Endometrium (tissue), 2 donors: ENCODE results near the gene ADNP2.
"Not testable (repeated sequence)": the region's sequence is repeated elsewhere in the genome, so short reads cannot be mapped to it uniquely, and the experiment has no call there.

ENCODE experiments used
- FAIRE-seq: peaks from 2 replicates; lab custom pipeline; 2012; peaks lifted over from hg19 to GRCh38; lab: Jason Lieb, UNC
- donor health status: control.
- donor health status: control.

The ADNP2 gene

GRCh38 chr18:80145196-80145804 is 36.2 kb downstream of the ADNP2 start:
- FAIRE-seq: no peak

- FAIRE-seq: no peak
These were observed 38.0 kb downstream of the ADNP2 start for GRCh38 chr18:80147037-80147417.

- FAIRE-seq: peak; percentile 39
These were observed 38.6 kb downstream of the ADNP2 start for GRCh38 chr18:80147418-80148325.

DNA sequence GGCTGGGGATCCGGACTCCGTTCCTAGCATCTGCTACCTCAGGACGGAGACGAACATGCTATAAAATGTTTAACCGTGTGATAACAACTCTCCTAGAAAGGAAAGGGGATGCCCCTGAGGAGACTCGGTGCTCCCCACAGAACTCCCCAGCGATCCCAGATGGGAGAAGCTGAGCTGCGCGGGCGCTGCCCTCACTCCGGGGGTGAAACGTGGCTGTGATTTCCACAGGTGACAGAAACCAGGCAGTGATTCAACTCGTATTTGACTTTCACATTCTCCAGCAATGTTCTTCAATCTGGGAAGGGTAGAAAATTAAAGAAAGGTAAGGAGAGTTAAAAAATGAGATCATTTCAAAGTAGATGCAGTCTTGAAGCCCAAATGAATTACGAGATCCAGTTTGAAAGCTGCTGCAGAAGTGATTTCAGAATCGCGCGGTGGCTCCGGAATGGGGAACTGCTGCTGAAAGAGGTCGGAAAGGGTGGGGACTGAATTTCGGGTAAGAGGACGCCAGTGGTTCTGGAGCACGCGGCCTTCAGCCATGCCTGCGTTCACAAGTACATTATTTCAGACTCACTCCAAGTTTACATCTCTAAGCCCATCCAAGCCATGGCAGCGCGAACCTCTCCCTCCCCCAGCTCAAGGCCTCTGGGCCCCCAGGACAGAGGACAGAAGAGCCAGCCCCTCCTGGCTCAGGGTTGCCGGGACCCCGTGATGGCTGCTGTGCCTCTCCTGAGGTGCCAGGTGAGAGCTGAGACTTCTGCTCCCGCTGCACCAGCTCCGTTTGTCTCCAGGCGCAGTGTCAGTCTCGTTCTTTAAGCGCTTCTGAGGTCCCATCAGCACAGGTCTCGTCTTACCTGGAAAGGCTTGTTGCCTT is 39.5 kb downstream of the ADNP2 start:
- FAIRE-seq: no peak

GRCh38 chr18:80149667-80150066 is 40.6 kb downstream of the ADNP2 start:
- no peak for FAIRE-seq

GRCh38 chr18:80154293-80154692 is 45.2 kb downstream of the ADNP2 start:
- no peak for FAIRE-seq

DNA sequence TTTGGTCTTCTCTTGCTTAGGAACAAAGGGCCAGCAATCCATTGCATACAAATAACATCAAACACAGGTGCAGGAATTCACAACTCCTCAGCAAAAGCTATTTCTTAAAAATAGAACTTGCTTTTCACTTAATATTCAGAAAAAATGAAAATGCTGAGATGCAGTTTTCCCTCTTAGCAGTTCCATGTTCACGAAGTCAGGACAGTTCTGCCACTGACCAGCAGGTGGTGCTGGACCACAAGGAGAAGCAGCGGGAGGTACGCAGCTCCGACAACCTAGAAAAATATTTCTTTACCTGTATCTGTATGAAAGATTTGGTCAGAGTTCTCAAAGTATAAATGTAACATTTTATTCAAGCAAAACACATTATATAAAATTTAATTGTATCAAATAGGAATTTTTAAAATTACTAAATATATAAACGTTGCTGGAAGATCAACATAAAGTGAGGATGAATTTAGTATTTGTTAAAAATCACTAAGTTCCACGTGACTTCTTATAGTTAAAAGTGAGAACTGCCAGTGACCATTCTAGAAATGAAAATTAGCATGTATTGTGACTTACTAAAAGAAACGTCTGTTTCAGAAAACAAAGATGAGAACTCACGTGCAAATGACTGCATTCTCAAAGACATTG is 48.8 kb downstream of the ADNP2 start:
- FAIRE-seq: peak; percentile 93

- no peak for FAIRE-seq
These were observed 49.3 kb downstream of the ADNP2 start for GRCh38 chr18:80158365-80158764.

DNA sequence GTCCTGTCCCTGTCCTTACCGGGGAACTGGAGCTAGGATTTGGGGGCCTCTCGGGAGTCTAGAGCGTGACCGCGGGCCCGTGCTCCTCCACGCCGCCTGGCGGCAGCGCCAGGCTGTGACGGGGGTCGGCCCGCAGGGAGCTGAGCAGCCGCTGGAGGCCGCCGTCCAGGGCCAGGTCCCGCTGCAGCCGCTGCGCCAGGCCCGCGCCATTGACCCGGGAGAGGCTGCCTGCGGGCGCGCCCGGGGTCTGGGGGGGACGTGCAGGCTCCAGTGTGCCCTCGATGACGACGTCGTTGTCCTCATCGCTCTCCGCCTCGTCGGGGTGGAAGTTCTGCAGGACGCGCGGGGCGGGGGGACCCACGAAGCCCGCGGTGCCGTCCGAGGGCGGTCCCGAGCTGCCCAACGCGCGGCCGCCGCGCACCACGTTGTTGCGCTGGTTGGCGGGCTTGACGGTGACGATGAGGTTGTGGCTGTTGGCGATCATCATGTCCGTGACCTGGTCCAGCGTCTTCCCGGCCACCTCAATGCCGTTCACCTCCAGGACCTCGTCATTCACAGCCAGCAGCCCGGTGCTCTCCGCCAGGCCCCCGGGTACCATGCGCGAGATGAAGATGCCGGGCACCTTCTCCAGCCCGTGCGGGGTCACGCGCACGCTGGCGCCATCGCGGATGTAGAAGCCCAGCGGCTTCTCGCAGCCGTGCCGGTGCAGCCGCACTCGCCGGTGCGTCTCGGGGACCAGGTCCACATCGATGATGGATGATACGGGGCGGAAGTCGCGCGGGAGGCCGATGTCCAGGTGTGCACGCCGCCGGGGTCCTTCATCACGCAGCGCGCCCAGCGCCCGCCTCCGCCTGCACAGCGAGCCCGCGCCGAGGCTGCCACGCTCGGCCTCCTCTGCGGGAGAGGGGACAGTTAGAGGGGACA is 50.9 kb downstream of the ADNP2 start:
- FAIRE-seq: no peak

- FAIRE-seq: no peak
These were observed 52.8 kb downstream of the ADNP2 start for GRCh38 chr18:80161781-80162417.

DNA sequence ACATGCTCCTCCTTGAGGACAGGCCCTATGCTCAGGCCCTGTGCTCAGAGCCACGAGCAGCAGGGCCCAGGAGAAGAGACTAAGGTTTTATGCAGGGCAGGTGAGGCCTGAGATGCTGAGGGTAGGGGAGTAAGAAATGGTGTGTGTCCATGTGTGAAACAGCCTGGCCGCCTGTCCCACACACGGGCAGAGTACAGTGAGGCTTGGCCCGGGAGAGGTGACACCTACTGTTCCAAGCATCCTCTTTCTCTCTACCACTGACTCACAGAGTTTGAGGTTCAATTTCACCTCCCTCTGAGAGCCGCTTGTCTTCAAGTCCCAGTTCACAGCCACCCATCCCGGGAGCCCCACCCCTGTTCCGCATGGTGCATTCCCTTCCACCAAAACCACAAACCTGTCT is 54.1 kb downstream of the ADNP2 start:
- no peak for FAIRE-seq

- not testable (repeated sequence) for FAIRE-seq
These were observed 55.8 kb downstream of the ADNP2 start for GRCh38 chr18:80164727-80165355.

- no peak for FAIRE-seq
These were observed 57.2 kb downstream of the ADNP2 start for GRCh38 chr18:80166240-80166639.

DNA sequence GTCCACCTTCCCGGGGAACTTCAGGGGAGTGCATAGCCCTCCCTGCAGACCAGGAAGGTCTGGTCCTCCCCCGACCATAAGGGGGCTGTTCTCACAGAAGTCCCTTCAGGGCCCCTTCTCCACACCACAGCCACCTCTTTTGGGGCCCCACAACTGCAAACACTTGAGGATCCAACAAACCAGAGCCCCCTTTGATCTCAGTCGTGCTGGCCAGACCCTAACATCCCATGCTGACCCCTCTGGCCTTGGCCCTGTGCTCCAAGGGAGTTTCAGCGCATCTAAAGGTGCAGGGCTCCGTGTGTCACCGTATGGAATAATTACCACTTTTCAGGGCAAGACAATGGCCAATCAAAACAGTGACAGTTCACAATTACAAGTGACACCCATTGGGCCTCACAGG is 57.7 kb downstream of the ADNP2 start:
- no peak for FAIRE-seq

DNA sequence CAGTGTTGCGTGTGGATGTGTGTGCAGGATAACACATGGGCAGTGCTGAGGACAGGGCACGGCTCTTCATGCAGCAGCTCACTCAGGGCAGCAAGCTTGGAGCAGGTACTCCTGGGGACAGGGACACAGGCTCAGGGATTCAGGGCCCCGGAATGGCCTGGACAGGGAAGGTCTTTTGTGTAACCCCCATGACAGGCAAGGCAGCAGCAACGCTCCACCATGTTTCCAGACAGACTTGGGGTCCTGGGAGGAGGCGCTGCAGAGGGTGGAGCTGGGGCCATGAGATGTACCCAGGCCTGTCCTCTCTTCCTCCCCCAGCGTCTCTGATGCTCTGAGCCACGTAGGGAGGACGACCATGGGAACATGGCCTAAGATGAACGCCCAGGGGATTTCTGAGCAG is 58.3 kb downstream of the ADNP2 start:
- FAIRE-seq: no peak

DNA sequence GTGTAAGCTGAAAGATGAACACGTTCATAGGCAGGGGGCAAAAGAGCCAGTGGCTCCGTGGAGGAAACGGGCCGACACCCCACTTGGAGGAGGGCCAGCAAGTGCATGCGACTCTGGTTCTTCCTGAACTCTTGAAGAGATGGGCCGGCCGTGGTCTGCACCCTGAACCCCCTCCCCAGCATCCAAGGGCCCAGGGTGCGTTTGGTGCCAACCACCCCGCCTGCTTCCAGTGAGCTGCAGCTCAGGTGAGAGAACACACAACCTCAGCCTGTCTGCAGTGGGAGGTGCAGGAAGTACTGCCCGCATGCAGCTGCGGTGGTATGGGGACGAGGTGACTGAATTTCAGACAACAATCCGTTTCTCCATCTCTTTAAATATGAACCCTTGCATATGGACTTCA is 58.9 kb downstream of the ADNP2 start:
- FAIRE-seq: no peak

- peak; percentile 74 for FAIRE-seq
These were observed 59.3 kb downstream of the ADNP2 start for GRCh38 chr18:80168346-80168745.

DNA sequence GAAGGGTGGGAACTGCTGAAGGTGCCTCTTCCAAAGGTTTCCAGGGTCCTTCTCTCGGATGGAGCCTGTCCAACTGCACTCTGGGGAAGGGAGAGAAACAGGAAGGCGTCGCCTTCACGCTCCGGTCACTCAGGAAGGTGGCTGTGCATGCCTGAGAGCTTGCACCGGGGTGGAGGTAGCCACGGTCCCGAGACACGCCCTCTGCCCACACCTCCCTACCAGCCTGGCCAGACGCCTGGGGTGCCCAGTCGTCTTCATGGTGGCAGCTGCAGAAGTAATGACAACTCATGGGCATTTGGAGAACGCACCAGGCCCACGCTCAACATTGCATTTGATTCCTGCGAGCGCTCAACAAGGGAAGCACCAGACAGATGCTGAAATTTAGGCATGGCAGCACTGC is 59.9 kb downstream of the ADNP2 start:
- FAIRE-seq: no peak

- no peak for FAIRE-seq
These were observed 60.5 kb downstream of the ADNP2 start for GRCh38 chr18:80169607-80170006.

- FAIRE-seq: no peak
These were observed 61.5 kb downstream of the ADNP2 start for GRCh38 chr18:80170395-80171053.
